ENCODE measurements around the gene TUBA3D. TPM values are rescaled to one million over a fixed set of nuclear protein-coding genes. Genes with fewer than 3 reads are reported as not detected.

The TUBA3D gene
- total RNA-seq, 1 experiment from 2014 or later, result not detected

Small RNA genes within 50 kb of the gene (microRNA-seq; reads per million reads assigned to microRNA genes)
- gene MIR4784 (ENCODE audit: borderline microRNAs expressed), result not detected

Other genes with a start within 250 kb of the TUBA3D start
- gene RAB6D, start 112.0 kb upstream of the TUBA3D start, total RNA-seq (2021), result 0.18 TPM in 1 of 2 replicates, not detected in the other
- 127 and 144 TPM in 2 replicates for gene MZT2A, start 16.3 kb downstream of the TUBA3D start, total RNA-seq (2021)
- gene CCDC74A, start 51.8 kb downstream of the TUBA3D start, total RNA-seq (2021), result 10.0 and 10.8 TPM in 2 replicates